Prostate gland (tissue), 2 donors: ENCODE data around the gene INPP5E.

Experiments
- CTCF ChIP-seq, 4 experiments: fragments of 200-600 bp in 2 of 4; fragments of 450-650 bp in 2 of 4; sonication (generic) in 2 of 4; IDR thresholded peaks; 1 replicate in 3 of 4; 2 replicates in 1 of 4; pipeline ENCODE4 v1.5.1; 2016 to 2019; ENCODE audit warnings: antibody characterized with exemption in 4 of 4, mild to moderate bottlenecking in 2 of 4, moderate library complexity in 2 of 4
- POLR2AphosphoS5 ChIP-seq: sonication (generic); formaldehyde crosslinking; IDR thresholded peaks from one replicate; pipeline ENCODE4 v1.6.1; 2017; ENCODE audit warnings: antibody characterized with exemption

- TF ChIP-seq CTCF (IDR thresholded peaks at IDR 0.05) (no peak), POLR2AphosphoS5 (no peak)
Measured at GRCh38 chr9:136429075-136429628, 10.5 kb downstream of the INPP5E start.
